Dendritic cell treated with granulocyte-macrophage colony-stimulating factor and Interleukin-4, amounts not matched to agents 40 ng/mL and 50 ng/mL, for 4 days (primary cell): ENCODE data around the gene ROR1.

Experiments used
- H3K27ac Mint-ChIP-seq: one replicate; pipeline ENCODE4 v1.8.0; 2022; ENCODE audit warnings: mild to moderate bottlenecking, mixed read lengths
- H3K27me3 Mint-ChIP-seq: one replicate; pipeline ENCODE4 v1.8.0; 2022; ENCODE audit warnings: mild to moderate bottlenecking, mixed read lengths
- H3K36me3 Mint-ChIP-seq: one replicate; pipeline ENCODE4 v1.8.0; 2022; ENCODE audit warnings: low read depth, mixed read lengths
- H3K4me1 Mint-ChIP-seq: one replicate; pipeline ENCODE4 v1.8.0; 2022; ENCODE audit warnings: low read depth, mixed read lengths
- H3K4me3 Mint-ChIP-seq: one replicate; pipeline ENCODE4 v1.8.0; 2022; ENCODE audit warnings: mild to moderate bottlenecking, moderate library complexity, mixed read lengths
- H3K9me3 Mint-ChIP-seq: one replicate; pipeline ENCODE4 v1.8.0; 2022; ENCODE audit warnings: mixed read lengths
- intact Hi-C: fragments of 100-400 bp; cut with micrococcal nuclease; formaldehyde crosslinking; loops from one replicate; pipeline ENCODE4 v1.15.0; 2022

The ROR1 gene

GRCh38 chr1:64049900-64050540 lies 276.2 kb downstream of the ROR1 start:
- intact Hi-C loops = no loop called here
- Mint-ChIP-seq H3K36me3 (no peaks in the 10 kb centered on the region), H3K27ac (no peak overlapping the region), H3K9me3 (no peaks in the 10 kb centered on the region), H3K4me1 (no peaks in the 10 kb centered on the region), H3K4me3 (no peak overlapping the region), H3K27me3 (no peaks in the 10 kb centered on the region)

- no peak overlapping the region for H3K4me3 Mint-ChIP-seq
- H3K36me3 Mint-ChIP-seq = no peaks in the 10 kb centered on the region
- H3K27ac Mint-ChIP-seq = no peak overlapping the region
- intact Hi-C loops = no loop called here
- H3K27me3 Mint-ChIP-seq = no peaks in the 10 kb centered on the region
- no peaks in the 10 kb centered on the region for H3K9me3 Mint-ChIP-seq
- no peaks in the 10 kb centered on the region for H3K4me1 Mint-ChIP-seq
Observed at GRCh38 chr1:64050601-64051000, 276.8 kb downstream of the ROR1 start.

DNA sequence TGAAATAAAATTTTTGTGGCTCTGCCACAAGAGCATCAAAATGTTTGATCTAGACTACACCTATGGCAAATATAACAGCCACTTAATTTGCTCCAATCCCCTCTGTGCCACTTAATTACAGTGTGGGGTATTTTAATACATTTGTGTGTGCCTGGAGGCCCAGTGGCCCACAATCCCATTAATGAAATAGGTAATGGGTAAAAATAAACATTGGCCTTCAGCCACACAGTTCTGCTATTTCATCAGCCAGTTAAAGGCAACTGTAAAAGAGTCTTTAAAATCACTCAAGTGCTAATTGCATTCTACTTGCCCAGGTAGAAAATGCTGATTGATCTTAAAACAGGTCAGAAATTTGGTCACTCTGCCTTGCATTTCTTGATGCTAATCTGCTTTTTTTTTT lies 278.0 kb downstream of the ROR1 start:
- Mint-ChIP-seq H3K4me3 (no peak overlapping the region), H3K4me1 (no peaks in the 10 kb centered on the region), H3K36me3 (no peaks in the 10 kb centered on the region), H3K27ac (no peak overlapping the region), H3K27me3 (no peaks in the 10 kb centered on the region), H3K9me3 (no peaks in the 10 kb centered on the region)
- intact Hi-C loops = no loop called here

DNA sequence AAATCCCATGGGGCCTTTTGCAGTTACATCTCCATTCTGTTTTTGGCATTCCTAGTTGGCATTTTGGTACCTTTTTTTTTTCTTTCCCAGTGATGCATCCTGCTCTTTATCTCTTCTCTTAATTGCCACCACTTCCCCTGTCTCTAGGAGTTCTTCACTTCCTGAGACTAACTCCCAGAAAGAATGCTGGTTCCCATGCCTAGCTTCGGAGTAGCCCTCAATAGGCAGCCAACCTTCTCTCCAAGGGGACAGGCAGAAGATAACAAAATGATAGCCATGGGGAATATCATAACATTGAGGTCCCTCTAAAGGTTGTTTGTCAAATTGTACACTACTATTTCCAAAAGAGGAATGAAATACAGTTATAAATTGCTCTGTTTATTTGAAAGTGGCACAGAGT lies 279.0 kb downstream of the ROR1 start:
- H3K9me3 Mint-ChIP-seq = no peaks in the 10 kb centered on the region
- intact Hi-C loops = no loop called here

GRCh38 chr1:64055310-64055709 lies 281.5 kb downstream of the ROR1 start:
- H3K4me1 Mint-ChIP-seq = no peaks in the 10 kb centered on the region
- H3K4me3 Mint-ChIP-seq = no peak overlapping the region
- no peaks in the 10 kb centered on the region for H3K27me3 Mint-ChIP-seq
- intact Hi-C loops = no loop called here
- H3K36me3 Mint-ChIP-seq = no peaks in the 10 kb centered on the region
- H3K9me3 Mint-ChIP-seq = peaks cover 12% of the 10 kb centered on the region
- H3K27ac Mint-ChIP-seq = no peak overlapping the region

More for the DNA sequence above, 279.0 kb downstream of the ROR1 start:
- Mint-ChIP-seq H3K27ac (no peak overlapping the region), H3K4me1 (no peaks in the 10 kb centered on the region), H3K4me3 (no peak overlapping the region), H3K27me3 (no peaks in the 10 kb centered on the region), H3K36me3 (no peaks in the 10 kb centered on the region)

GRCh38 chr1:64059556-64059955 lies 285.7 kb downstream of the ROR1 start:
- intact Hi-C loops = no loop called here
- no peaks in the 10 kb centered on the region for H3K4me1 Mint-ChIP-seq
- peaks cover 12% of the 10 kb centered on the region for H3K9me3 Mint-ChIP-seq
- no peak overlapping the region for H3K27ac Mint-ChIP-seq
- no peaks in the 10 kb centered on the region for H3K27me3 Mint-ChIP-seq
- no peaks in the 10 kb centered on the region for H3K36me3 Mint-ChIP-seq
- no peak overlapping the region for H3K4me3 Mint-ChIP-seq

GRCh38 chr1:64060611-64061302 lies 286.9 kb downstream of the ROR1 start:
- Mint-ChIP-seq H3K4me3 (no peak overlapping the region), H3K4me1 (no peaks in the 10 kb centered on the region), H3K36me3 (no peaks in the 10 kb centered on the region), H3K27me3 (no peaks in the 10 kb centered on the region), H3K27ac (no peak overlapping the region), H3K9me3 (peaks cover 12% of the 10 kb centered on the region)
- intact Hi-C loops = no loop called here

GRCh38 chr1:64061430-64062104 lies 287.8 kb downstream of the ROR1 start:
- Mint-ChIP-seq H3K9me3 (peaks cover 12% of the 10 kb centered on the region), H3K36me3 (no peaks in the 10 kb centered on the region), H3K27me3 (no peaks in the 10 kb centered on the region), H3K27ac (no peak overlapping the region), H3K4me1 (no peaks in the 10 kb centered on the region), H3K4me3 (no peak overlapping the region)
- intact Hi-C loops = no loop called here

- intact Hi-C loops = no loop called here
- Mint-ChIP-seq H3K9me3 (peaks cover 12% of the 10 kb centered on the region), H3K27ac (no peak overlapping the region), H3K27me3 (no peaks in the 10 kb centered on the region), H3K36me3 (no peaks in the 10 kb centered on the region), H3K4me3 (no peak overlapping the region), H3K4me1 (no peaks in the 10 kb centered on the region)
Observed at GRCh38 chr1:64062529-64062928, 288.7 kb downstream of the ROR1 start.

GRCh38 chr1:64062941-64063581 lies 289.2 kb downstream of the ROR1 start:
- Mint-ChIP-seq H3K36me3 (no peaks in the 10 kb centered on the region), H3K27me3 (no peaks in the 10 kb centered on the region), H3K4me1 (no peaks in the 10 kb centered on the region), H3K4me3 (no peak overlapping the region), H3K9me3 (peaks cover 12% of the 10 kb centered on the region), H3K27ac (no peak overlapping the region)
- intact Hi-C loops = no loop called here

DNA sequence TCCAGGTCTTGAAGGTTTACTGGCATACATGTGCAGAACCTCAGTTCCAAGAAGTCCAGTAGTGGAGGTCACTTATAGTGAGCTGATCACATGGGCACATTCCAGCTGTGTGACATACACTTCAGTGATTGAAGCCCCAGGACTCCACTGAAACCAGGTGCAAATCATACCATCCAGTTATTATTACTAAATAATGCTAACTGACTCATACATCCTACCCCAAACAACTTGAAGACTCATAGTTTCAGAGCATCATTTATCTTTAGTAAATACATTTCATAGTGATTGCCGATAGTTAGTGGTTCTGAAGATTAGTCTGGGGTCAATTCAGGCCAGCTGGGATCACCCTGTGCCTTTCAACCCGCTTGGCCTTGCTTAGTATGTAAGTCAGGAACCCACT lies 291.8 kb downstream of the ROR1 start:
- H3K4me1 Mint-ChIP-seq = no peaks in the 10 kb centered on the region
- no peaks in the 10 kb centered on the region for H3K36me3 Mint-ChIP-seq
- no peak overlapping the region for H3K27ac Mint-ChIP-seq
- H3K9me3 Mint-ChIP-seq = no peaks in the 10 kb centered on the region
- H3K27me3 Mint-ChIP-seq = no peaks in the 10 kb centered on the region
- H3K4me3 Mint-ChIP-seq = no peak overlapping the region
- intact Hi-C loops = no loop called here

DNA sequence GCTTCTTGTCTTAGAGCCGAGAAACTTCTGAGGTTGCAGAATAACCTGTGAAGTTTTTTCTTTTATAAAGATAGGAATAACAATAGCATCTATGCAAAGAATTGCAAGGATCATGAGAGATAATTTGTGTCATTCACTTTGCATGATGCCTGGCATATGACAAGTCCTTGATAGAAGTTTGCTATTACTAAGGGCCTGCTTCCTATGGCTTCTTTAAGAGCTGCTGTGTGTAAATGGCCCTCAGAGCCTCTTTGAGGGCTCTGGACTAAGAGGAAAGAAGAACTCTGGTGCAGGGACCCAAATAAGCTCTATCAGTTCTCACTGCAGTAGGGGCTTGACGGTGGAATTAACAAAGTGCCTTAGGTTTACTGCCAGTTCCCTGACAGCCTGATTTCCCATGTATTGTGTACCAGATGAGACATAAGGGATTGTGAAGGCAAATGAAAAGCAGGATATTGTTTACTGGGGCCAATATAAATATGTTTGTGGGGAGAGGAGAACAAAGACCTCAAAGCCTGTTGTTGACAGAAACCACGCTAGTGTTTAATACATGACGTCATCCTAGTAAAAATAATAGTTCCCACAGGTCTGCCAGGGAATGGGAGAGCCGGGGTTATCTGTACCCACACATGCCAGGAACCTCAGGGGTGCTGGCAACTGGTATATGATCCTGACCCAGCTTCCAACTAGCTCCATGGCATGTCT lies 298.4 kb downstream of the ROR1 start:
- H3K27me3 Mint-ChIP-seq = no peaks in the 10 kb centered on the region
- no peaks in the 10 kb centered on the region for H3K36me3 Mint-ChIP-seq
- intact Hi-C loops = no loop called here
- H3K4me1 Mint-ChIP-seq = no peaks in the 10 kb centered on the region
- no peaks in the 10 kb centered on the region for H3K9me3 Mint-ChIP-seq
- H3K27ac Mint-ChIP-seq = no peak overlapping the region
- H3K4me3 Mint-ChIP-seq = no peak overlapping the region

DNA sequence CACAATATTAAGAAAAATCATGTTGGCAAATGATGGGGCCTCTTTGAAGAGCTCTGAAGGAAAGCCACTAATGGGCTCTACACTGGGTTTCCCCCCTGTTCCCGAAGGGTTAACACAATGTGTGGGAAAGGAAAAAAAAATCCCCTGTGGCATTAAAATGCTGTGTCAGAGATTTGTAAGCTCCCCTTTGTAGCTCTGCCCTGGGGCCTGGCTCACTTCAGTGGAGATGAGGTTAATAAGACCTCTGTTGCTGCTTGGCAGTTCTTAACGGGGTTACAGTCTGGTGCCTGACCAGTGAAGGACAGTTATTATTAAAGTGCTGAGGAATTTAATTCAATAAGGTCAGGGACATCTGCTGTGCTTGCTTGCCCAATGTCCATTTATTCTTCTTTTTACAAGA lies 299.9 kb downstream of the ROR1 start:
- no peak overlapping the region for H3K27ac Mint-ChIP-seq

DNA sequence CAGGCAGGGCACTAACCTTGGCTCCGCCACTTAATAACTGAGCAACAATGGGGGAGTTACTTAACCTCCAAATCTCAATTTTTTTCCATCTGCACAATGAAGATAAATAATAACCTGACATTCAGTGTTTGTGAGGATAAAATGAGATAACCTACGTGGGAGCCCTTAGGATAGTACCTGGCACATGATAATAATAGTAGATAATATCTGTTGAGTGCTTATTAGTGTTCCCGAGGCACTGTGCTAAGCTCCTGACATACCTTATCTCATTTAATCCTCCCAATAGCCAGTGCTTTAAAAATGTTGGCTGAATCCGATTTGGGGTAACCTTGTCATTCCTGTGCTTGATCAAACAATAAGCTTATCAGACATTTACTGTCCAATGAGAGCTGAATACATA lies 300.9 kb downstream of the ROR1 start:
- no peaks in the 10 kb centered on the region for H3K4me1 Mint-ChIP-seq
- H3K9me3 Mint-ChIP-seq = no peaks in the 10 kb centered on the region
- no peaks in the 10 kb centered on the region for H3K36me3 Mint-ChIP-seq
- no peak overlapping the region for H3K4me3 Mint-ChIP-seq
- intact Hi-C loops = no loop called here
- no peak overlapping the region for H3K27ac Mint-ChIP-seq
- no peaks in the 10 kb centered on the region for H3K27me3 Mint-ChIP-seq

More for the DNA sequence above, 299.9 kb downstream of the ROR1 start:
- Mint-ChIP-seq H3K27me3 (no peaks in the 10 kb centered on the region), H3K4me3 (no peak overlapping the region), H3K4me1 (no peaks in the 10 kb centered on the region), H3K36me3 (no peaks in the 10 kb centered on the region), H3K9me3 (no peaks in the 10 kb centered on the region)
- intact Hi-C loops = no loop called here
